Dedifferentiated amniotic fluid mesenchymal stem cell (primary cell): ENCODE results near the gene ZNF782.
"Not testable (repeated sequence)": the region's sequence is repeated elsewhere in the genome, so short reads cannot be mapped to it uniquely, and the experiment has no call there.

Source experiments
- DNase-seq: peaks from one replicate; pipeline ENCODE4 v3.0.0-alpha.2; 2016; ENCODE audit errors: extremely low spot score

Gene ZNF782

GRCh38 chr9:96853781-96854650 lies at the start of gene ZNF782:
Gene ZNF782, minus strand, starts transcription at chr9:96854514. Its CDS starts 2,553 bp downstream, at chr9:96851961.
- DNase-seq: peak; percentile 95

GRCh38 chr9:96900010-96900409 lies 45.7 kb upstream of the ZNF782 start:
- DNase-seq: not testable (repeated sequence)

GRCh38 chr9:96892131-96892530 lies 37.8 kb upstream of the ZNF782 start:
- no peak for DNase-seq

GRCh38 chr9:96888591-96888990 lies 34.3 kb upstream of the ZNF782 start:
- no peak for DNase-seq

- no peak for DNase-seq
Observed at GRCh38 chr9:96885424-96885823, 31.1 kb upstream of the ZNF782 start.

GRCh38 chr9:96884443-96884842 lies 30.1 kb upstream of the ZNF782 start:
- no peak for DNase-seq

- DNase-seq: no peak
Observed at GRCh38 chr9:96883922-96884321, 29.6 kb upstream of the ZNF782 start.

- no peak for DNase-seq
Observed at GRCh38 chr9:96877269-96877668, 23.0 kb upstream of the ZNF782 start.

GRCh38 chr9:96875461-96876142 lies 21.3 kb upstream of the ZNF782 start:
- peak; percentile 37 for DNase-seq

- DNase-seq: no peak
Observed at GRCh38 chr9:96874947-96875460, 20.7 kb upstream of the ZNF782 start.

- no peak for DNase-seq
Observed at GRCh38 chr9:96874201-96874785, 20.0 kb upstream of the ZNF782 start.

GRCh38 chr9:96871176-96871575 lies 16.9 kb upstream of the ZNF782 start:
- no peak for DNase-seq

- no peak for DNase-seq
Observed at GRCh38 chr9:96868709-96869108, 14.4 kb upstream of the ZNF782 start.

GRCh38 chr9:96867079-96867804 lies 12.9 kb upstream of the ZNF782 start:
- DNase-seq: no peak

GRCh38 chr9:96865240-96865639 lies 10.9 kb upstream of the ZNF782 start:
- not testable (repeated sequence) for DNase-seq

- peak; percentile 56 for DNase-seq
Observed at GRCh38 chr9:96859461-96860198, 5.3 kb upstream of the ZNF782 start.

GRCh38 chr9:96858670-96859069 lies 4.4 kb upstream of the ZNF782 start:
- DNase-seq: no peak

GRCh38 chr9:96858018-96858573 lies 3.8 kb upstream of the ZNF782 start:
- DNase-seq: no peak

- DNase-seq: peak; percentile 62
Observed at GRCh38 chr9:96856363-96857286, 2.3 kb upstream of the ZNF782 start.
